HPDE6-E6E7 (cell line): ENCODE results near the gene HK3.
"Not testable (repeated sequence)": the region's sequence is repeated elsewhere in the genome, so short reads cannot be mapped to it uniquely, and the experiment has no call there.

ENCODE experiments used
- DNase-seq: peaks from one replicate; pipeline ENCODE4 v3.0.0; 2011; ENCODE audit warnings: missing footprints; ENCODE audit errors: extremely low spot score

HK3 gene

GRCh38 chr5:176883700-176884570 lies 15.2 kb downstream of the HK3 start:
- DNase-seq = no peak

DNA sequence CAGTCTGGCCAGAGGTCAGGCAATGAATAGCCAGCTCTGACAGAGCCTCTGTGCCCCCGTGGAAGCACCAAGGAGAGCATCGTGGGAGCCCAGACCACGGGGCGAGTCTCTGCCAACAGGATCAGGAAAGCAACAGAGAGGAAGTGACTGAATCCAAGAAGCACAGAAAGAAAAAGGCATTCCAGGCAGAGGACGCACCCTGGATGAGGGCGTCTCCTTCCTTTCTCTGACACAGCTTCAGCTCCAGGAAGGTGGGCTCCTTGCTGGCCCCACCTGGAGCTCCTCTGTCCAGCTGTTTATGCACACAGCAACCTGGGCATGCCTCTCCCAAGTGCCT lies 16.6 kb downstream of the HK3 start:
- no peak for DNase-seq

DNA sequence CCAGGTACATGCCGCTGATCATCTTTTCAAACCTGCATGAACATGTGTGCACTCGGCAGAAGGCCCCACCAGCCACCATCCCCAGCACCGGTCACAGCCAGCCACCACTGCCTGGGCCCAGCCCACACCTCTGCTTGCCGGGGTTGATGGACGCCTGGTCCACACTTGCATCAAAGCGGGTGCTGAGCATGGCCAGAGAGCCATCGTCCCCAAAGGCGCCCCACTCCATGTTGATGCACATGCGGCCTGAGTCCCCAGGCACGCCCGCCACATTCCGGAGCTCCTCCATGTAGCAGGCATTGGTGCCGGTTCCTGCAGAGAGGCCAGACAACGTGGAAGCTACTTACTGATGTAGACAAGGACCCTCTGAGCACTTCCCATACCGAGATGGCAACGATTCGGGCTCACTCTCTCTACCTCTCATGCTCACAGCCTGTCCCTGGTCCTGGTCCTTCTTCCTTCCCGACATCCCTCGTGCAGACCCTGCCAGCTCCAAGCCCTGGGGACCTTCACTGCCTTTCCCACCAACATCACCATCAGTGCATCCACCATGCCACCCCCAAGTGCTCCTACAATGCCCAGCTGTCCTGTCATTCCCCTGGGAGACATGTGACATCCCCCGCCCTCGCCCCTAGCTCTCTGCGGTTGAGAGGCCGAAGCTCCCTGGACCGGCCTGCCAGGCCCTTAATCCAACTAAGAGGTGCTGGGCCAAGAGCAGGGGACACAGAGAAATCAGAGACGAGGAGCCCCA lies 17.2 kb downstream of the HK3 start:
- no peak for DNase-seq

DNA sequence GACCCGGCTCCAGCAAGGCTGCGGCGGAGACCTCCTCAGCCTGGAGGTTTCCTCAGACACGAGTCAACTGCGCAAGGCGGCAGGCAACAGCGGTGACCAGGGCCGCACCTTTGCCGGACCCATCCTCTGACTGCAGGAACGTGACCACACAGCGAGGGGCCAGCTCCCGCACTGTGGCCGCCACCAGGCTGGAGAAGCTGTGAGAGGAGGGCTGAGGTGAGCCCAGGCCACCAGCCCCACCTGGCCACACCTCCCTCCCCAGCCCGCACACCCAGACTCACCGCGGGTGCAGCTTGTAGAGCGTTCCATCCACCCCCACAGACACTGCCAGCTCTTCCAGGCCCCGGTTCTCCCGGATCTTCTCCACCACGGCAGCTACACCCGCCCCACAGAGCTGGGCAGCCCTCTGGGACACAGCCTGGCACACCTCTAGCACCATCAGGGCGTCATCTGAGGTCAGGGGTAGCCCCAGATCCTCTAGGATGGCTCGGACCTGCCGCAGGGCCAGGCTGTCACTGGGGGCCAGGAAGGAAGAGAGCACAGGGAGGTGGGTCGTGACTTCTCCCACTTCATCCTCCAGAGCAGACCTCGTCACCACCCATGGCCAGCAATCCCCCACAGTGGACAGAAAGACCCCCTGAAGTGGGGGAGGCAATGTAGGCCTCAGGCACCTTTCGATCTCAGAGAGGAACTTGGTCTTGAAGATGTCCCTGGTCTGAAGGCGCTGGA lies 18.0 kb downstream of the HK3 start:
- DNase-seq = no peak

- DNase-seq = no peak
These were observed 18.7 kb downstream of the HK3 start for GRCh38 chr5:176880366-176881020.

- DNase-seq = no peak
These were observed 19.3 kb downstream of the HK3 start for GRCh38 chr5:176879663-176880361.

GRCh38 chr5:176878906-176879662 lies 20.1 kb downstream of the HK3 start:
- DNase-seq = no peak

DNA sequence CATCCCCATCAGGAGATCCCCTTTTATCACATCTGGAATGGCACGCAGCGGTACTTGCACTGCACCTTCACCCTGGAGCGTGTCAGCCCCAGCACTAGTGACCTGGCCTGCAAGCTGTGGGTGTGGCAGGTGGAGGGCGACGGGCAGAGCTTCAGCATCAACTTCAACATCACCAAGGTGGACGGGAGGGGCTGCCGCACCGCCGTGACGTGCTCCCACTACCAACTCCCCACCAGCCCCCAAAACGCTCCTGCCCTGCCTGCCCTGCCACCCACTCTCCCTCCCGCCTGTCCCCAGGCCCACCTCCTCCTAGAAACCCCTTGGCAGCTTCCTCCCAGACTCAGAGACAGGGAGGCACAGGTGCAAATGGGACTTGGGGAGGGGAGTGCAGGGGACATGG lies 20.7 kb downstream of the HK3 start:
- DNase-seq = no peak

DNA sequence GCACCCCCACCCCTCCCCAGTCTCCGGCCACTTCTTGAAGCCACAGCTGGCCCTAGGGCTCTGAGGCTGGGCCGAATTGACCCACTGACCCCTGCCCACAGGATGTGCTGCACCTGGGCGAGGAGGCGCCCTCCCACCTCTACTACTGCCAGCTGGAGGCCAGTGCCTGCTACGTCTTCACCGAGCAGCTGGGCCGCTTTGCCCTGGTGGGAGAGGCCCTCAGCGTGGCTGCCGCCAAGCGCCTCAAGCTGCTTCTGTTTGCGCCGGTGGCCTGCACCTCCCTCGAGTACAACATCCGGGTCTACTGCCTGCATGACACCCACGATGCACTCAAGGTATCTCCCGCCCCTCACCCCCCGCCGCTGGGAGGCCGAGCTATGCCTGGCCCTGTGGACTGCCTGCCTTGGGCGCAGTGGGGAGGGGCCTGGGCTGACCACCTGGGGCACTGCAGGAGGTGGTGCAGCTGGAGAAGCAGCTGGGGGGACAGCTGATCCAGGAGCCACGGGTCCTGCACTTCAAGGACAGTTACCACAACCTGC lies 21.3 kb downstream of the HK3 start:
- DNase-seq = no peak

GRCh38 chr5:176876506-176877431 lies 22.4 kb downstream of the HK3 start:
- no peak for DNase-seq

GRCh38 chr5:176875783-176876505 lies 23.2 kb downstream of the HK3 start:
- no peak for DNase-seq

GRCh38 chr5:176875014-176875550 lies 24.1 kb downstream of the HK3 start:
- DNase-seq = no peak

GRCh38 chr5:176874198-176874780 lies 24.9 kb downstream of the HK3 start:
- no peak for DNase-seq

GRCh38 chr5:176873541-176874172 lies 25.5 kb downstream of the HK3 start:
- no peak for DNase-seq

DNA sequence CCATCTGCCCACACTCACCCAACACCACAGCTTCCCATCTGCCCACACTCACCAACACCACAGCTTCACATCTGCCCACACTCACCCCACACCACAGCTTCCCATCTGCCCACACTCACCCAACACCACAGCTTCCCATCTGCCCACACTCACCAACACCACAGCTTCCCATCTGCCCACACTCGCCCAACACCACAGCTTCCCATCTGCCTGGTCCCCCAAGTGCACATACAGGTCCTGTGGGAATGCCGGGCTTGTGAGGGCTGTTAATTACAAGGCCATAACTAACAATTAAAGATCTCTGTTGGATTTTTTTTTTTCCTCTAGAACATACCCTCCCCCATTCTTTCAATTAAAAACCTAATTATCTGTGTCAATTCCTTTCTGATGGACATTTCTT lies 26.1 kb downstream of the HK3 start:
- DNase-seq = not testable (repeated sequence)

DNA sequence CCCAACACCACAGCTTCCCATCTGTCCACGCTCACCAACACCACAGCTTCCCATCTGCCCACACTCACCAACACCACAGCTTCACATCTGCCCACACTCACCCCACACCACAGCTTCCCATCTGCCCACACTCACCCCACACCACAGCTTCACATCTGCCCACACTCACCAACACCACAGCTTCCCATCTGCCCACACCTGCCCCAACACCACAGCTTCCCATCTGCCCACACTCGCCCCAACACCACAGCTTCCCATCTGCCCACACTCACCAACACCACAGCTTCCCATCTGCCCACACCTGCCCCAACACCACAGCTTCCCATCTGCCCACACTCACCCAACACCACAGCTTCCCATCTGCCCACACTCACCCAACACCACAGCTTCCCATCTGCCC lies 26.6 kb downstream of the HK3 start:
- not testable (repeated sequence) for DNase-seq

- DNase-seq = not testable (repeated sequence)
These were observed 28.5 kb downstream of the HK3 start for GRCh38 chr5:176870644-176871043.
